ENCODE data around the gene ITIH1. TPM values are rescaled to one million over a fixed set of nuclear protein-coding genes. Genes with fewer than 3 reads are reported as not detected.

The ITIH1 gene
- total and polyA plus RNA-seq, 4 donors, result 0.11 to 0.50 (median 0.35) TPM

GRCh38 chr3:52833202-52833601 lies 55.8 kb downstream of the ITIH1 start:
- 95 to 97% methylated on average over 14 of the region's 14 CpGs for WGBS, 2 donors
- Histone ChIP-seq H3K4me1 (ENCODE audit: control insufficient read depth in 5 of 5, insufficient read depth in 5 of 5, low read length in 5 of 5) (peaks cover 0 to 20% (median 3%) of the 10 kb centered on the region in 5 donors), H3K27ac (ENCODE audit: low read depth in 1 of 2, low read length in 1 of 2) (no peak overlapping the region), H3K27me3 (ENCODE audit: control insufficient read depth in 3 of 3, insufficient read depth in 3 of 3, low read length in 2 of 3) (no peaks in the 10 kb centered on the region), H3K36me3 (ENCODE audit: control insufficient read depth in 4 of 4, insufficient read depth in 4 of 4, low read length in 4 of 4) (peaks cover 0 to 21% (median under 1%) of the 10 kb centered on the region in 4 donors), H3K9ac (ENCODE audit: insufficient read depth in 1 of 2, low read length in 2 of 2) (no peak overlapping the region), H3K4me3 (no peak overlapping the region), H3K9me3 (ENCODE audit: control insufficient read depth in 4 of 4, insufficient read depth in 3 of 4, low read length in 3 of 4) (no peaks in the 10 kb centered on the region)
- no peak for TF ChIP-seq CTCF (IDR thresholded peaks at IDR 0.05; ENCODE audit: control extremely low read depth, extremely low read depth)
- no peak for ATAC-seq (ENCODE audit: insufficient read depth, low FRiP score)
- no peak for DNase-seq

DNA sequence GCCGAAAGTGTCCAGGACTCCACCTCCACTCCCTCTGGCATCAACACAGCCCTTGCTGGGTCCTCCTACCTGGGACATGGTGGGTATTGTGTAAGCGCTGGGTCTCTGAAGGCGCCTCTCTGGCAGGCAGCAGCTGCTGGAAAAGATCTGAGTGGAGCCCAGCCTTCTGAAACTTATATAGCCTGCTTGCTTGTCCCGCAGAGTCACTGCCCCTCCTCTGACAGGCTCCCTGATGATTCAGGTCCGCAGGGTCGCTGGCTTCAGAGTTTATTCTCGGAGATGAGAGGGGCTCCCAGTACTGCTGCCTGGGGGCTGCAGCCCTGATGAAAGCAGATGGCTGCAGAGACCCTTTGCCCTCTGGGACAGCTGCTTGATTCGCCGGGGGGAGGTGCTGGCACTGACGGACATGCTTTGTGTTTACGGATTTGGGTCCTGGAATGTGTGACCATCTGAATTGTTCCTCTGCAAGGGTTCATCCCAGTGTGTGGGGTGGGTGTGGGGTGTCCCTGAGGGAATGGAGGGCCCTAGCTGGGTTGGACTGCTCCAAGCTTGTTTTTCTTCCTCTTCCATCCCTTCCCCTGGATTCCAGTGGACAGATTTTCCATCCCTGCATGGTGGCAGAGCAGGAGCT lies 57.6 kb downstream of the ITIH1 start, which contains the start of gene MUSTN1:
Gene MUSTN1 (minus strand): TSS at position 149 of the 631 bp plus-strand sequence. CDS start 71 bp downstream, at position 78.
- no peak for TF ChIP-seq CTCF (IDR thresholded peaks at IDR 0.05; ENCODE audit: control extremely low read depth, extremely low read depth)
- peak; percentile 79 to 85 (median 83) for DNase-seq
- Histone ChIP-seq H3K27ac (ENCODE audit: low read depth in 1 of 2, low read length in 1 of 2) (peak within 1 kb of the TSS in 1 of 2 donors; percentile 14), H3K4me1 (ENCODE audit: control insufficient read depth in 5 of 5, insufficient read depth in 5 of 5, low read length in 5 of 5) (peaks cover 0 to 20% (median 3%) of the 10 kb centered on the region in 5 donors), H3K9me3 (ENCODE audit: control insufficient read depth in 4 of 4, insufficient read depth in 3 of 4, low read length in 3 of 4) (no peaks in the 10 kb centered on the region), H3K36me3 (ENCODE audit: control insufficient read depth in 4 of 4, insufficient read depth in 4 of 4, low read length in 4 of 4) (peaks cover 0 to 26% (median 2%) of the 10 kb centered on the region in 4 donors), H3K4me3 (no peak within 1 kb of the TSS), H3K9ac (ENCODE audit: insufficient read depth in 1 of 2, low read length in 2 of 2) (no peak within 1 kb of the TSS), H3K27me3 (ENCODE audit: control insufficient read depth in 3 of 3, insufficient read depth in 3 of 3, low read length in 2 of 3) (no peaks in the 10 kb centered on the region)
- no peak for ATAC-seq (ENCODE audit: insufficient read depth, low FRiP score)
- 70 to 75% methylated on average over 11 of the region's 11 CpGs for whole genome bisulfite sequencing, 2 donors

- Histone ChIP-seq H3K9ac (ENCODE audit: insufficient read depth in 1 of 2, low read length in 2 of 2) (no peak overlapping the region), H3K27me3 (ENCODE audit: control insufficient read depth in 3 of 3, insufficient read depth in 3 of 3, low read length in 2 of 3) (no peaks in the 10 kb centered on the region), H3K4me1 (ENCODE audit: control insufficient read depth in 5 of 5, insufficient read depth in 5 of 5, low read length in 5 of 5) (peaks cover 0 to 20% (median 3%) of the 10 kb centered on the region in 5 donors), H3K4me3 (no peak overlapping the region), H3K9me3 (ENCODE audit: control insufficient read depth in 4 of 4, insufficient read depth in 3 of 4, low read length in 3 of 4) (no peaks in the 10 kb centered on the region), H3K27ac (ENCODE audit: low read depth in 1 of 2, low read length in 1 of 2) (no peak overlapping the region), H3K36me3 (ENCODE audit: control insufficient read depth in 4 of 4, insufficient read depth in 4 of 4, low read length in 4 of 4) (peaks cover 0 to 31% (median 3%) of the 10 kb centered on the region in 4 donors)
- DNase-seq (no peak), ATAC-seq (ENCODE audit: insufficient read depth, low FRiP score) (no peak)
- no peak for TF ChIP-seq CTCF (IDR thresholded peaks at IDR 0.05; ENCODE audit: control extremely low read depth, extremely low read depth)
- 84 to 95% methylated on average over 8 of the region's 8 CpGs for WGBS, 2 donors
These were observed 58.5 kb downstream of the ITIH1 start for GRCh38 chr3:52835766-52836470.
